Esophagus squamous epithelium (tissue), 4 donors: Measurements from ENCODE around the gene FFAR3.

Experiments used
- POLR2A ChIP-seq, 4 donors: fragments of 450-650 bp; IDR thresholded peaks; one replicate each; pipeline ENCODE4 v1.6.1; 2017; ENCODE audit warnings: antibody characterized with exemption in 4 of 4, mild to moderate bottlenecking in 4 of 4, moderate library complexity in 3 of 4
- TF ChIP-seq, protein P1 (sequence below), 6 experiments: fragments of 450-650 bp in 4 of 6; fragments of 200-600 bp in 2 of 6; sonication (generic) in 2 of 6; IDR thresholded peaks; one replicate each; pipeline ENCODE4 v1.5.1; 2016 to 2019; ENCODE audit warnings: antibody characterized with exemption in 6 of 6, mild to moderate bottlenecking in 4 of 6, moderate library complexity in 4 of 6

DNA sequence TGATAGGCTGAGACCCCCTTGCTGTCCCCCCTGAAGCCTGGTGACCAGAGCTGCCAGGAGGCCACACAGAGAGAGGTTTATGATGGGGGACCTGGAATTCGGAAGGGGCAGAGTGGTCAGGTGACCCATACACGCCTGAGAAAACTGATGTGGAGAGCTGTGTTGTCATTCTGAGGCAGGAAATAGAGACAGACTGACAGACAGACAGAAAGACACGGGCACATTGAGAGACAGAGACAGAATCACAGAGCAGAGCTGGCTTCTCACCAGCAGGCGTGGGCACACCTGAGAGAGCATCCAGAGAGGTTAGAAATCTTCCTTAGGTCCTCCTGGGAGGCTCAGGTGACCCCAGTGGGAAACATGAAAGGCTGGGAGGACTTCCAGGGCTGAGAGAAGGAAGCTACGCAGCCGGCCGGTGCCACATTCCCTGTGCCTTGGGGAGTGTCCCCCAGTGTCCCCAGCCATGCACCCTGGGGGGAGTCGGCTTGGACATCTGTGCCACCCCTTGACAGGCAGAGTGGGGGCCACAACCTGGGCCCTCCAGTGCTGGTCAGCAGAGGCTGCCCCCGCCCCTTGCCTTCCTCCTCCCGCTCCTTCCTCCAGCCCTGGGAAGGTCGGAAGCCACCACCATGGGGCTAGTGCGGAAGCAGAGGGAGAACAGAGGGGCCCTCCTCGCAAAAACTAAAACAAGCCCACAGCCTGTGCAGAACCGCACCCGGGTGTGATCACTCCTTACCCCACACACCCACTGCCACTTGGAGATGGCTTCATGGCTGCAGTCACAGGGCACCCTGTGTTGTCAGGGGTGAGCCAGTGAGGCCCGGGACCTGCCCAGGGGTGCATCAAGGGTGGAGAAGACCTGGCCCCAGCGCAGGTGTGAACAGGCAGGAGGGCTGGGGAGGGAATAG is 8.4 kb upstream of the FFAR3 start:
- TF ChIP-seq, protein P1, sequence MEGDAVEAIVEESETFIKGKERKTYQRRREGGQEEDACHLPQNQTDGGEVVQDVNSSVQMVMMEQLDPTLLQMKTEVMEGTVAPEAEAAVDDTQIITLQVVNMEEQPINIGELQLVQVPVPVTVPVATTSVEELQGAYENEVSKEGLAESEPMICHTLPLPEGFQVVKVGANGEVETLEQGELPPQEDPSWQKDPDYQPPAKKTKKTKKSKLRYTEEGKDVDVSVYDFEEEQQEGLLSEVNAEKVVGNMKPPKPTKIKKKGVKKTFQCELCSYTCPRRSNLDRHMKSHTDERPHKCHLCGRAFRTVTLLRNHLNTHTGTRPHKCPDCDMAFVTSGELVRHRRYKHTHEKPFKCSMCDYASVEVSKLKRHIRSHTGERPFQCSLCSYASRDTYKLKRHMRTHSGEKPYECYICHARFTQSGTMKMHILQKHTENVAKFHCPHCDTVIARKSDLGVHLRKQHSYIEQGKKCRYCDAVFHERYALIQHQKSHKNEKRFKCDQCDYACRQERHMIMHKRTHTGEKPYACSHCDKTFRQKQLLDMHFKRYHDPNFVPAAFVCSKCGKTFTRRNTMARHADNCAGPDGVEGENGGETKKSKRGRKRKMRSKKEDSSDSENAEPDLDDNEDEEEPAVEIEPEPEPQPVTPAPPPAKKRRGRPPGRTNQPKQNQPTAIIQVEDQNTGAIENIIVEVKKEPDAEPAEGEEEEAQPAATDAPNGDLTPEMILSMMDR (IDR thresholded peaks at IDR 0.05), result no peak
- no peak for TF ChIP-seq POLR2A (IDR thresholded peaks at IDR 0.05)
